B cell (primary cell): Measurements from ENCODE around the gene SIK3. TPM values are rescaled to one million over a fixed set of nuclear protein-coding genes. Genes with fewer than 3 reads are reported as not detected.
A peak's percentile ranks its signal among the peaks of the same experiment; 100 is the strongest.

Source experiments
- ATAC-seq: fragments of 200-7000 bp; cut with Tn5 transposase; one replicate; pipeline ENCODE4 v1.10.0; 2021; ENCODE audit warnings: low read depth, mild to moderate bottlenecking, moderate number of reproducible peaks, moderate library complexity
- CTCF ChIA-PET: fragments of 350-600 bp; sonication (Branson Sonifier 250); formaldehyde crosslinking; loops from one replicate; lab custom pipeline; 2021; ENCODE audit warnings: antibody characterized with exemption, inconsistent platforms; lab: Charles Lee
- POLR2A ChIA-PET: fragments of 350-600 bp; sonication (Branson Sonifier 250); formaldehyde crosslinking; loops from one replicate; lab custom pipeline; 2021; ENCODE audit warnings: antibody characterized with exemption; lab: Charles Lee
- DNase-seq: peaks from one replicate; pipeline ENCODE4 v3.0.0; 2013
- H2AFZ ChIP-seq: 2 replicates; pipeline ENCODE4 v1.6.1; 2012; ENCODE audit warnings: mild to moderate bottlenecking, low read depth, low read length; ENCODE audit not compliant: insufficient read depth, poor library complexity, severe bottlenecking
- H3K27ac ChIP-seq, 2 donors: 1 replicate in 1 of 2; 2 replicates in 1 of 2; pipeline ENCODE4 v1.5.1; 2012 to 2013; ENCODE audit warnings: low read length in 2 of 2, mild to moderate bottlenecking in 2 of 2, moderate library complexity in 1 of 2
- H3K27me3 ChIP-seq, 4 experiments: fragments of 200-600 bp in 1 of 4; sonication (generic) in 1 of 4; replicated peaks in 1 of 4; 1 replicate in 2 of 4; 2 replicates in 2 of 4; pipeline versions ENCODE4 v1.6.1 to v1.7.0; 2013 to 2016; ENCODE audit warnings: low read length in 3 of 4, mild to moderate bottlenecking in 2 of 4, mixed read lengths in 1 of 4, moderate library complexity in 1 of 4; ENCODE audit not compliant: insufficient read depth in 4 of 4, control insufficient read depth in 3 of 4; ENCODE audit errors: control extremely low read depth in 1 of 4
- H3K36me3 ChIP-seq, 2 experiments: replicated peaks in 1 of 2; 1 replicate in 1 of 2; 2 replicates in 1 of 2; pipeline versions ENCODE4 v1.6.1 to v1.7.1; 2013; ENCODE audit warnings: low read length in 1 of 2; ENCODE audit not compliant: insufficient read depth in 2 of 2, control insufficient read depth in 1 of 2; ENCODE audit errors: control extremely low read depth in 1 of 2, extremely low read depth in 1 of 2
- H3K4me1 ChIP-seq, 2 donors: fragments of 200-600 bp in 1 of 2; sonication (generic) in 1 of 2; 1 replicate in 1 of 2; 2 replicates in 1 of 2; pipeline versions ENCODE4 v1.5.1 to v1.6.1; 2013 to 2017; ENCODE audit warnings: low read length in 2 of 2; ENCODE audit not compliant: control insufficient read depth in 2 of 2, insufficient read depth in 2 of 2
- H3K4me2 ChIP-seq: replicated peaks from 2 replicates; pipeline ENCODE3; 2012; ENCODE audit warnings: mild to moderate bottlenecking, low read depth, low read length; ENCODE audit not compliant: poor library complexity, severe bottlenecking
- H3K4me3 ChIP-seq, 5 experiments: fragments of 200-600 bp in 1 of 5; sonication (generic) in 1 of 5; 1 replicate in 3 of 5; 2 replicates in 2 of 5; pipeline versions ENCODE4 v1.5.1 to v1.7.0; 2011 to 2016; ENCODE audit warnings: low read length in 4 of 5, mild to moderate bottlenecking in 4 of 5, low read depth in 2 of 5, control low read depth in 1 of 5, moderate library complexity in 1 of 5; ENCODE audit not compliant: insufficient read depth in 1 of 5; ENCODE audit errors: control extremely low read depth in 1 of 5, extremely low read depth in 1 of 5
- H3K79me2 ChIP-seq: fragments of 200-600 bp; sonication (generic); one replicate; pipeline ENCODE4 v1.6.0; 2016; ENCODE audit warnings: low read length; ENCODE audit not compliant: control insufficient read depth, insufficient read depth
- H3K9ac ChIP-seq: fragments of 200-600 bp; sonication (generic); 2 replicates; pipeline ENCODE4 v1.6.1; 2017; ENCODE audit warnings: mild to moderate bottlenecking, low read length, moderate library complexity
- H3K9me3 ChIP-seq, 3 donors: one replicate each; pipeline versions ENCODE4 v1.6.1 to v1.7.1; 2013; ENCODE audit warnings: low read length in 2 of 3; ENCODE audit not compliant: control insufficient read depth in 2 of 3, insufficient read depth in 1 of 3; ENCODE audit errors: control extremely low read depth in 1 of 3
- H4K20me1 ChIP-seq: 2 replicates; pipeline ENCODE4 v1.6.0; 2012; ENCODE audit warnings: mild to moderate bottlenecking, low read length; ENCODE audit not compliant: insufficient read depth, control insufficient read depth, poor library complexity, severe bottlenecking
- H3K27ac Mint-ChIP-seq: one replicate; pipeline ENCODE4 v1.8.0; 2021; ENCODE audit warnings: mixed read lengths
- H3K27me3 Mint-ChIP-seq: one replicate; pipeline ENCODE4 v1.8.0; 2021; ENCODE audit warnings: mixed read lengths
- H3K4me1 Mint-ChIP-seq: one replicate; pipeline ENCODE4 v1.8.0; 2021; ENCODE audit warnings: mixed read lengths
- H3K4me3 Mint-ChIP-seq: one replicate; pipeline ENCODE4 v1.8.0; 2021; ENCODE audit warnings: mixed read lengths
- H3K9me3 Mint-ChIP-seq: one replicate; pipeline ENCODE4 v1.8.0; 2022; ENCODE audit warnings: mixed read lengths; ENCODE audit not compliant: insufficient read depth
- CTCF ChIP-seq: fragments of 200-600 bp; IDR thresholded peaks from one replicate; pipeline ENCODE4 v1.8.0; 2022; ENCODE audit warnings: antibody characterized with exemption, mild to moderate bottlenecking
- EZH2 ChIP-seq: IDR thresholded peaks from 2 replicates; pipeline ENCODE4 v1.6.1; 2012; ENCODE audit warnings: borderline replicate concordance, low read depth, mild to moderate bottlenecking, moderate library complexity, low read length; ENCODE audit not compliant: insufficient read depth, poor library complexity, severe bottlenecking
- WGBS: methylation state at CpG from one replicate; pipeline ENCODE4 v1.1.5; 2013; ENCODE audit warnings: missing lambda C conversion rate; ENCODE audit not compliant: insufficient coverage; 5-methylcytosine and 5-hydroxymethylcytosine counted together
- intact Hi-C: fragments of 100-400 bp; cut with micrococcal nuclease; formaldehyde crosslinking; loops from one replicate; pipeline ENCODE4 v1.10.0; 2022
- polyA plus RNA-seq: library from polyadenylated mRNA; depleted of rRNA; stranded (reverse); fragments of >200 nt; gene quantifications from 2 replicates; pipeline ENCODE4 v1.2.3, GENCODE V29; 2012
- total RNA-seq, 2 donors: library from RNA; stranded (reverse); fragments of 120-200 nt in 1 of 2; gene quantifications; 1 replicate in 1 of 2; 2 replicates in 1 of 2; pipeline versions ENCODE4 v1.2.3 to v1.2.4, GENCODE V29; 2013 to 2022

Gene SIK3
- total and polyA plus RNA-seq, 2 donors (not counting 1 experiment from before 2014, with no cell fraction given): 36.5 to 180 TPM

DNA sequence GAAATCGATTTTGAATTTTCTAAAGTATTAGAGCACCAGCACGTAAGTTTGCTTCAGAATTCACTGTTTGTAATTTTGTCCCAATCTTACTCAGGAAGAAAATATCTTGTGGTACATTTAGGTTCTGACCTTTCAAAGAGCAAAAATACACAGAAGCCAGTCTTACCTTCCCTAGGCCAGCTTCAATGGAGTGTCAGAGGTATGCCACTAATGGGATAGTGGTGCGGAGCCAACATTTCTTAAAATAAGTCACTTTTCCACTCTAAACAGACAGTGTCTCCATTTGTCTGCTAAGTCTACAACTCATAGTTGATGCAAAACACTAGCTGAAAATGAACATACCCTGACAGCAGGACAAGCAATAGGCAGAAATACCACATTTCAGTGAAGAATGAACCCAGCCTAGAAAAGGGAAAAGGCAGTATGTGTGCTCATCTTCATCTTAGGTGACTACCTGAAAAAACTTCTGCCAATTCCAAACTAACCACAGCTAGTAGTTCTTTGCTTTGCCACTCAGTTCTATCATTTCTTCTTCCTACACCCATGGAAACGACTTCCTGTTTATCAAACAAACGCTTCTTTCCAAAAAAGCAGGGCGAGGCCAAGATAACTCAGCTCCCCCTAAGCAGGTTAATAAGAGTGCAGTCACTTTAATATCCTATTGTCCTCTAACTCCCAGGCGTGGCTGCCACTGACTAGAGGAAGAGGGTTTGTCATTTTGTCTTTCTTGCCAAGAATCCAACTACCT lies 166.8 kb downstream of the SIK3 start:
- H3K9ac ChIP-seq: peak overlapping the region; percentile 59
- POLR2A ChIA-PET: no interaction called here
- intact Hi-C loops: loop anchor here (2.0 to 5.0 kb wide), 2 partner anchors 17 to 34 kb away; no protein-coding TSS in a partner anchor

More for the DNA sequence above, 166.8 kb downstream of the SIK3 start:
- Histone ChIP-seq H3K36me3 (peaks cover 2 to 4% of the 10 kb centered on the region in 2 experiments), H3K79me2 (peaks cover 52% of the 10 kb centered on the region), H3K4me3 (peak overlapping the region in 3 of 5 experiments; percentile 13 to 54 (median 15)), H3K27ac (peak overlapping the region; percentile 95 to 96), H2AFZ (peak overlapping the region; percentile 20), H3K4me2 (peak overlapping the region; percentile 76), H3K27me3 (no peaks in the 10 kb centered on the region), H4K20me1 (no peaks in the 10 kb centered on the region), H3K9me3 (peaks cover 0 to 4% (median 0%) of the 10 kb centered on the region in 3 donors), H3K4me1 (peaks cover 75 to 80% of the 10 kb centered on the region in 2 donors)
- TF ChIP-seq EZH2 (no peak), CTCF (no peak)
- Mint-ChIP-seq H3K4me3 (peak overlapping the region; percentile 90), H3K4me1 (peaks cover 74% of the 10 kb centered on the region), H3K27ac (peak overlapping the region; percentile 96), H3K27me3 (no peaks in the 10 kb centered on the region), H3K9me3 (no peaks in the 10 kb centered on the region)
- 10% methylated on average over 2 of the region's 7 CpGs for WGBS
- DNase-seq (peak; percentile 75), ATAC-seq (peak; percentile 12)
- CTCF ChIA-PET: interaction anchor here (0.7 to 7.6 kb wide), 6 partner anchors 12 to 222 kb away, joined by 3 to 57 read pairs (median 6); partner anchors contain the start of gene SIK3
